ENCODE measurements around the gene SPTBN4.

The SPTBN4 gene

GRCh38 chr19:40599331-40599901 lies 132.6 kb downstream of the SPTBN4 start:
- Histone ChIP-seq H3K36me3 (ENCODE audit: insufficient read depth, low read depth, low read length) (no peaks in the 10 kb centered on the region), H3K27me3 (ENCODE audit: insufficient read depth, low read length) (peaks cover 85% of the 10 kb centered on the region), H3K4me3 (ENCODE audit: low read length) (no peak overlapping the region; the same call in 1 of the 2 replicates), H3K9me3 (ENCODE audit: insufficient read depth, low read depth, low read length) (no peaks in the 10 kb centered on the region), H3K9ac (ENCODE audit: low read depth, low read length) (no peak overlapping the region), H3K27ac (ENCODE audit: low read length) (no peak overlapping the region), H3K4me1 (ENCODE audit: insufficient read depth, low read length) (peaks cover 21% of the 10 kb centered on the region)

DNA sequence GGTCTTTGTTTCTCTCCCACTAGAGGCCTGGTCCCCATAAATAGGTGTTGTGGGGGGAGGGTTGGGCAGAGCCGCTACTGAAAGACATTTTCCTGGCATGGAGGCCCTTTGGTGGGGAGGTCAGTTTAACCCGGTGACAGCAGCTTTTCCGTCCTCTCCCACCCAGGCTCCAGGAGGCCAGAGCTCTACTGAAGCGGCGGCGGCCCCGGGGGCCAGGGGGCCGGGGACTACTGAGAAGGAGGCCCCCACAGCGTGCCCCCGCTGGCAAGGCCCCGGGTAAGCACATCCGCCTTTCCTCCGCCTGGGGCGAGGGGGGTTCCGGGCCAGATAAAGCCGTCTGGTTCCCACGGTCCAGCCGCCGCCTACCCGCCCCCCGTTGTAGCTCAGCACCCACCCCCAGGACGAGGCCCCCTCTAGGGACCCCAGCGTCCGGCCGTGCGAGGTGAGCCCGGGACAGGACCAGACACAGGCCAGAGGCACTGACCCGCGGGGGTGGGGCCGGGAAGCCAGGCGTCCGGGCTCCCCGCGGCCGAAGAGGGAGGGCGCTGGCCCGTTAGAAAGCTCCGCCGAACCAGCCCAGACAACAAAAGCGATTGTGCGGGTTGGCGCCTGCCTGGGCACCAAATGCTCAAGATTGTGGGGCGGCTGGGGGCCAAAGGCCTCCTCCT lies 133.2 kb downstream of the SPTBN4 start:
- peak overlapping the region; percentile 46; the same call in 1 of the 2 replicates for H3K4me3 ChIP-seq (ENCODE audit: low read length)
- H3K36me3 ChIP-seq (ENCODE audit: insufficient read depth, low read depth, low read length), result no peaks in the 10 kb centered on the region
- H3K4me1 ChIP-seq (ENCODE audit: insufficient read depth, low read length), result peaks cover 20% of the 10 kb centered on the region
- H3K27ac ChIP-seq (ENCODE audit: low read length), result no peak overlapping the region
- no peak overlapping the region for H3K9ac ChIP-seq (ENCODE audit: low read depth, low read length)
- peaks cover 89% of the 10 kb centered on the region for H3K27me3 ChIP-seq (ENCODE audit: insufficient read depth, low read length)
- no peaks in the 10 kb centered on the region for H3K9me3 ChIP-seq (ENCODE audit: insufficient read depth, low read depth, low read length)

- Histone ChIP-seq H3K36me3 (ENCODE audit: insufficient read depth, low read depth, low read length) (no peaks in the 10 kb centered on the region), H3K27ac (ENCODE audit: low read length) (no peak overlapping the region), H3K27me3 (ENCODE audit: insufficient read depth, low read length) (peaks cover 89% of the 10 kb centered on the region), H3K9ac (ENCODE audit: low read depth, low read length) (no peak overlapping the region), H3K9me3 (ENCODE audit: insufficient read depth, low read depth, low read length) (no peaks in the 10 kb centered on the region), H3K4me1 (ENCODE audit: insufficient read depth, low read length) (peaks cover 20% of the 10 kb centered on the region), H3K4me3 (ENCODE audit: low read length) (peak overlapping the region; percentile 46; the same call in 1 of the 2 replicates)
Observed at GRCh38 chr19:40600570-40601133, 133.9 kb downstream of the SPTBN4 start.

GRCh38 chr19:40601134-40601974 lies 134.6 kb downstream of the SPTBN4 start, which contains the start of gene LTBP4:
Gene LTBP4 (plus strand): TSS chr19:40601369. CDS start chr19:40601388, 19 bp downstream.
- Histone ChIP-seq H3K4me1 (ENCODE audit: insufficient read depth, low read length) (peaks cover 22% of the 10 kb centered on the region), H3K27me3 (ENCODE audit: insufficient read depth, low read length) (peaks cover 91% of the 10 kb centered on the region), H3K27ac (ENCODE audit: low read length) (no peak within 1 kb of the TSS), H3K9me3 (ENCODE audit: insufficient read depth, low read depth, low read length) (no peaks in the 10 kb centered on the region), H3K36me3 (ENCODE audit: insufficient read depth, low read depth, low read length) (no peaks in the 10 kb centered on the region), H3K4me3 (ENCODE audit: low read length) (peak within 1 kb of the TSS; percentile 46; the same call in 1 of the 2 replicates), H3K9ac (ENCODE audit: low read depth, low read length) (no peak within 1 kb of the TSS)

DNA sequence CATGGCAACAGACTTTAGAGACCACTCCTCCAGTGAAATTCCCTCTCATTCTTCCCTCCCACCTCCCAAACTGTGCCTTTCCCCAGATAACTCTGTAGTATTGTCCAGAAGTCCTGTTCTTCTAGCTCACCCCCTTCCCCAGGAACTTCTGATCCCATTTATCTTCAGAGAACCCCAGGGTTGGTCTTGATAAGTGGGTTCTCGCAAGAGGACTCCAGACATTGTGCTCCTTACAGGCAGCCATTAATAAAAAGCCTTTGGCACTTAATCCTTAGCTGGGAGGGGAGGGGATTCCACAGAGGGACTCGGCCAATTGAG lies 136.2 kb downstream of the SPTBN4 start:
- H3K27me3 ChIP-seq (ENCODE audit: insufficient read depth, low read length), result peaks cover 93% of the 10 kb centered on the region
- no peak overlapping the region for H3K27ac ChIP-seq (ENCODE audit: low read length)
- H3K4me1 ChIP-seq (ENCODE audit: insufficient read depth, low read length), result peaks cover 17% of the 10 kb centered on the region
- H3K4me3 ChIP-seq (ENCODE audit: low read length), result peak overlapping the region; percentile 63
- no peaks in the 10 kb centered on the region for H3K36me3 ChIP-seq (ENCODE audit: insufficient read depth, low read depth, low read length)
- H3K9me3 ChIP-seq (ENCODE audit: insufficient read depth, low read depth, low read length), result no peaks in the 10 kb centered on the region
- peak overlapping the region; percentile 54; the same call in 1 of the 2 replicates for H3K9ac ChIP-seq (ENCODE audit: low read depth, low read length)

- Histone ChIP-seq H3K9ac (ENCODE audit: low read depth, low read length) (peak overlapping the region; percentile 54; the same call in 1 of the 2 replicates), H3K27ac (ENCODE audit: low read length) (no peak overlapping the region), H3K27me3 (ENCODE audit: insufficient read depth, low read length) (peaks cover 93% of the 10 kb centered on the region)
Observed at GRCh38 chr19:40603389-40604170, 136.8 kb downstream of the SPTBN4 start.

DNA sequence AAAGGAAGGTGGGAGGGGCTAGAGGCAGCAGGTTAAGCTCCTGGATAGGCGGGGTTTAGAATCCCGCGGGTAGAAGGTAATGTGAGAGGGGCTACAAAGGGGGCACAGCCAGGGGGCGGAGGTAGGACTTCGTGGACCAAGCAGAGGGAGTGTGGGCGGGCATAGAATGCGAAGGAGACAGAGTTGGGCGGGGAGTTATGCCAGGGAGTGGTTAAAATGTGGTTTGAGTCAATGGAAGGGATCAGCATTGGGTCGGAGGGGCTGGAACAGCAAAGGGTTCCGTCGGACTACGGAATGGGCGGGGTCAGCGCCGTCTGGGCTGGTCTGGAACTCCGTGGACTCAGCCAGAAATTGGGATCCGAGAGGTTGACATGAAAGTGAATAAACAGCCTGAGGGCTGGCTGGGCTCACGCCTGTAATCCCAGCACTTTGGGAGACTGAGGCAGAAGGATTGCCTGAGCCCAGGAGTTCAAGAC lies 137.4 kb downstream of the SPTBN4 start:
- Histone ChIP-seq H3K27me3 (ENCODE audit: insufficient read depth, low read length) (peaks cover 93% of the 10 kb centered on the region), H3K36me3 (ENCODE audit: insufficient read depth, low read depth, low read length) (no peaks in the 10 kb centered on the region), H3K4me1 (ENCODE audit: insufficient read depth, low read length) (peaks cover 17% of the 10 kb centered on the region), H3K27ac (ENCODE audit: low read length) (no peak overlapping the region), H3K4me3 (ENCODE audit: low read length) (no peak overlapping the region), H3K9me3 (ENCODE audit: insufficient read depth, low read depth, low read length) (no peaks in the 10 kb centered on the region), H3K9ac (ENCODE audit: low read depth, low read length) (no peak overlapping the region)

More at GRCh38 chr19:40603389-40604170, 136.8 kb downstream of the SPTBN4 start:
- H3K36me3 ChIP-seq (ENCODE audit: insufficient read depth, low read depth, low read length), result no peaks in the 10 kb centered on the region
- no peaks in the 10 kb centered on the region for H3K9me3 ChIP-seq (ENCODE audit: insufficient read depth, low read depth, low read length)
- peak overlapping the region; percentile 63 for H3K4me3 ChIP-seq (ENCODE audit: low read length)
- H3K4me1 ChIP-seq (ENCODE audit: insufficient read depth, low read length), result peaks cover 17% of the 10 kb centered on the region

DNA sequence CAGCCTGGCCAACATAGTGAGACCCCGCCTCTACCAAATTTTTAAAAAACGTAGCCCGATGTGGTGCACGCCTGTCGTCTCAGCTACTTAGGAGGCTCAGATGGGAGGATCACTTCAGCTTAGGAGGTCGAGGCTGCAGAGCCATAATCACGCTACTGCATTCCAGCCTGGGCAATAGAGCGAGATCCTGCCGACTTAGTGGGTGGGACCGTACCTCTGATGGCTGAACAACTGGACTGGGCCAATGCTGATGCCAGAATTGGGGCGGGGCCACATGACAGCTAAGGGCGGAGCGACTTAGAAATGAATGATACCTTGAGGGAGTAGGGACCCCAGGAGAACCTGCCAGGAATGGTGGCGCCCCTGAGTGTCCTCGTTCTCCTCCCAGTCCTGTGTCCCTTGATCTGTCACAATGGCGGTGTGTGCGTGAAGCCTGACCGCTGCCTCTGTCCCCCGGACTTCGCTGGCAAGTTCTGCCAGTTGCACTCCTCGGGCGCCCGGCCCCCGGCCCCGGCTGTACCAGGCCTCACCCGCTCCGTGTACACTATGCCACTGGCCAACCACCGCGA lies 137.9 kb downstream of the SPTBN4 start:
- H3K36me3 ChIP-seq (ENCODE audit: insufficient read depth, low read depth, low read length), result no peaks in the 10 kb centered on the region
- peak overlapping the region; percentile 62; the same call in 1 of the 2 replicates for H3K4me3 ChIP-seq (ENCODE audit: low read length)
- no peak overlapping the region for H3K9ac ChIP-seq (ENCODE audit: low read depth, low read length)
- peaks cover 15% of the 10 kb centered on the region for H3K4me1 ChIP-seq (ENCODE audit: insufficient read depth, low read length)
- H3K9me3 ChIP-seq (ENCODE audit: insufficient read depth, low read depth, low read length), result no peaks in the 10 kb centered on the region
- H3K27ac ChIP-seq (ENCODE audit: low read length), result no peak overlapping the region
- H3K27me3 ChIP-seq (ENCODE audit: insufficient read depth, low read length), result peaks cover 93% of the 10 kb centered on the region

DNA sequence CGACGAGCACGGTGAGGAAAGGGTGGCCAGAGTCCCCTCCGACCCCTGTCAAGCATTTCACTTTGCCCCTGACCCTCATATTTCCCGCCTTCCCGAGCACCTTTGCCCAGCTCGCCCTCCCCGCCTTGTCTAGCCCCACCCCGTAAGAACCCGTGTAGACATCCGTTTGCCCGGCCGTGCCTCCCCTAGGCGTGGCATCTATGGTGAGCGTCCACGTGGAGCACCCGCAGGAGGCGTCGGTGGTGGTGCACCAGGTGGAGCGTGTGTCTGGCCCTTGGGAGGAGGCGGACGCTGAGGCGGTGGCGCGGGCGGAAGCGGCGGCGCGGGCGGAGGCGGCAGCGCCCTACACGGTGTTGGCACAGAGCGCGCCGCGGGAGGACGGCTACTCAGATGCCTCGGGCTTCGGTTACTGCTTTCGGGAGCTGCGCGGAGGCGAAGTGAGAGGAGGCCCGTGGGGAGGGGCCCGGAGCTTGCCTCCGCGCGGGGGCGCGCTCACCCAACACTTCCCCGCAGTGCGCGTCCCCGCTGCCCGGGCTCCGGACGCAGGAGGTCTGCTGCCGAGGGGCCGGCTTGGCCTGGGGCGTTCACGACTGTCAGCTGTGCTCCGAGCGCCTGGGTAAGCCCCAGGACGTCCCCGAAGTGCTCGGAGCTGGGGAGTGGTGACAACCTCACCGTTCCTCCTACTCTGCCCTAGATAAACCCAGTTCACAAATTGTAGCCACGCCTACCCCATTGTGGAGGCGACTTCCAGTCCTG lies 138.6 kb downstream of the SPTBN4 start:
- Histone ChIP-seq H3K4me1 (ENCODE audit: insufficient read depth, low read length) (peaks cover 13% of the 10 kb centered on the region), H3K36me3 (ENCODE audit: insufficient read depth, low read depth, low read length) (no peaks in the 10 kb centered on the region), H3K27me3 (ENCODE audit: insufficient read depth, low read length) (peaks cover 92% of the 10 kb centered on the region), H3K9ac (ENCODE audit: low read depth, low read length) (no peak overlapping the region), H3K4me3 (ENCODE audit: low read length) (peak overlapping the region; percentile 62), H3K27ac (ENCODE audit: low read length) (no peak overlapping the region), H3K9me3 (ENCODE audit: insufficient read depth, low read depth, low read length) (no peaks in the 10 kb centered on the region)

All from iPS-20b (cell line).